ENCODE data around the gene NCOA6. TPM values are rescaled to one million over a fixed set of nuclear protein-coding genes. Genes with fewer than 3 reads are reported as not detected.

NCOA6 gene
- total RNA-seq, 1 experiment from 2014 or later = 35.1 TPM

DNA sequence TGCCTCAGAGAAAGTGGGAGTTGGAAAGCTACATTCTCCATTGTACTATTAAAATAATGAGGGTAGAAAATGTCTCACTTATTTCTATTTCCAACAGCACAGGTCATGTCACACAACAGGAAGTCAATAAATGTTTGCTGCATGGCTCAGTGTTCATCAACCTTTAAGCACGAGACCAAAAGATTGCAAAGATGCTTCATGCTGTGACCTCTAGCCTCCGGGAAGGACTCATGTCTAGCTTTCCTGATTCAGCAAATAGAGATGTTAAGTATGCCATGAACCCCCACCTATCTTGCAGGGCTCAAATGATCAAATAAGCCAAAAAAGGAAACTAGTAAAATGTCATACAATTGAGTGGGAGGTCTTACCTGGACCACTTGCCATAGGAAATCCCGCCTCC is 57.4 kb downstream of the NCOA6 start:
- no peak for DNase-seq
- H3K9me3 ChIP-seq (ENCODE audit: insufficient read depth, low read depth) = no peaks in the 10 kb centered on the region
- H3K27ac ChIP-seq = no peak overlapping the region
- H3K9me2 ChIP-seq (ENCODE audit: insufficient read depth) = no peaks in the 10 kb centered on the region
- peaks cover 23% of the 10 kb centered on the region for H3K36me3 ChIP-seq (ENCODE audit: low read depth)
- intact Hi-C loops (cut with micrococcal nuclease; ENCODE audit: unreplicated experiment) = loop anchor here (10.0 kb wide), 1 partner anchor 463 kb away; the partner anchor contains the start of gene AHCY
- H4K20me1 ChIP-seq (ENCODE audit: insufficient read depth) = peaks cover 7% of the 10 kb centered on the region; the same call in 1 of the 2 replicates
- TF ChIP-seq, protein P1, sequence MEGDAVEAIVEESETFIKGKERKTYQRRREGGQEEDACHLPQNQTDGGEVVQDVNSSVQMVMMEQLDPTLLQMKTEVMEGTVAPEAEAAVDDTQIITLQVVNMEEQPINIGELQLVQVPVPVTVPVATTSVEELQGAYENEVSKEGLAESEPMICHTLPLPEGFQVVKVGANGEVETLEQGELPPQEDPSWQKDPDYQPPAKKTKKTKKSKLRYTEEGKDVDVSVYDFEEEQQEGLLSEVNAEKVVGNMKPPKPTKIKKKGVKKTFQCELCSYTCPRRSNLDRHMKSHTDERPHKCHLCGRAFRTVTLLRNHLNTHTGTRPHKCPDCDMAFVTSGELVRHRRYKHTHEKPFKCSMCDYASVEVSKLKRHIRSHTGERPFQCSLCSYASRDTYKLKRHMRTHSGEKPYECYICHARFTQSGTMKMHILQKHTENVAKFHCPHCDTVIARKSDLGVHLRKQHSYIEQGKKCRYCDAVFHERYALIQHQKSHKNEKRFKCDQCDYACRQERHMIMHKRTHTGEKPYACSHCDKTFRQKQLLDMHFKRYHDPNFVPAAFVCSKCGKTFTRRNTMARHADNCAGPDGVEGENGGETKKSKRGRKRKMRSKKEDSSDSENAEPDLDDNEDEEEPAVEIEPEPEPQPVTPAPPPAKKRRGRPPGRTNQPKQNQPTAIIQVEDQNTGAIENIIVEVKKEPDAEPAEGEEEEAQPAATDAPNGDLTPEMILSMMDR (conservative IDR thresholded peaks at IDR 0.05) = no peak
- no peak for TF ChIP-seq EZH2 (IDR thresholded peaks at IDR 0.05; ENCODE audit: low read depth)
- no peak overlapping the region for H3K4me2 ChIP-seq
- H3K4me3 ChIP-seq = no peak overlapping the region
- no peaks in the 10 kb centered on the region for H3K4me1 ChIP-seq (replicated peaks; ENCODE audit: insufficient read depth)
- ChIA-PET POLR2A (ENCODE audit: unreplicated experiment) (no interaction called here), CTCF (interaction anchor here (0.6 to 1.0 kb wide), 2 partner anchors 189 to 576 kb away, joined by 3 to 4 read pairs; no protein-coding TSS in a partner anchor)
- H3K79me2 ChIP-seq (ENCODE audit: low read depth) = no peaks in the 10 kb centered on the region
- H2AFZ ChIP-seq = no peak overlapping the region
- no peaks in the 10 kb centered on the region for H3K27me3 ChIP-seq (ENCODE audit: insufficient read depth, low read depth)
- no TSS peak for BruUV-seq (replicated peaks)
- H3F3A ChIP-seq (ENCODE audit: insufficient read depth, low read depth) = peaks cover 34% of the 10 kb centered on the region; the same call in 1 of the 2 replicates

DNA sequence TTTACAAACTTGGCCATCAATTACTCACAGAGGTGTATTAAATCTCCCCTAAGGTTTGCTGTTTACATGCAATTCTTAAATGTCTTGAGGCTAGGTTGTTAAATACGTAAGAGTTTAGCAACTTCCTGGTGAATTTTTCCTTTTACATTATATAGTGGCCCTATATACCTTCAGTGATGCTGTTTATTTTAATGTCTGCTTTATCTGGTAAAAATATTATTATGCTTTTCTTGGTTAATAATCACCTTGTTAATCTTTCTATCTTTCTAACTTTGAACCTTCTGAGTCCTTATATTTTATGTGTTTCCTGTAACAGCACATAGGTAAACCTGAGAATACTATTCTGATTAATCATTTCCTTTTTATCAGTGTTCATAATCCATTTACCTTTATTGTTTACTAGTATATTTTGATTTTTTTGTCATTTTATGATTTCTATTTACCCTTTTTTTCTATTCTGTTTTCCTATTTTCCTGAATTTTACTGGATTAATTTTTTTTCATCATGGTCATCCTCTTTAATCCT is 63.4 kb downstream of the NCOA6 start:
- POLR2A ChIA-PET (ENCODE audit: unreplicated experiment) = no interaction called here
- Histone ChIP-seq H3F3A (ENCODE audit: insufficient read depth, low read depth) (peaks cover 13% of the 10 kb centered on the region; the same call in 1 of the 2 replicates), H3K27ac (no peak overlapping the region), H3K4me2 (no peak overlapping the region), H3K9me3 (ENCODE audit: insufficient read depth, low read depth) (no peaks in the 10 kb centered on the region), H3K4me3 (no peak overlapping the region), H3K27me3 (ENCODE audit: insufficient read depth, low read depth) (no peaks in the 10 kb centered on the region), H3K36me3 (ENCODE audit: low read depth) (peaks cover 46% of the 10 kb centered on the region), H4K20me1 (ENCODE audit: insufficient read depth) (no peaks in the 10 kb centered on the region), H2AFZ (no peak overlapping the region), H3K4me1 (replicated peaks; ENCODE audit: insufficient read depth) (no peaks in the 10 kb centered on the region), H3K79me2 (ENCODE audit: low read depth) (no peaks in the 10 kb centered on the region), H3K9me2 (ENCODE audit: insufficient read depth) (no peaks in the 10 kb centered on the region)
- CTCF ChIA-PET = interaction anchor here (0.6 kb wide), 1 partner anchor 32 kb away, joined by 6 read pairs; no protein-coding TSS in a partner anchor
- TF ChIP-seq EZH2 (IDR thresholded peaks at IDR 0.05; ENCODE audit: low read depth) = no peak
- TF ChIP-seq, protein P1 (conservative IDR thresholded peaks at IDR 0.05) = no peak
- intact Hi-C loops (cut with micrococcal nuclease; ENCODE audit: unreplicated experiment) = loop anchor here (10.0 kb wide), 1 partner anchor 457 kb away; the partner anchor contains the start of gene AHCY
- BruUV-seq (replicated peaks) = no TSS peak
- no peak for DNase-seq

DNA sequence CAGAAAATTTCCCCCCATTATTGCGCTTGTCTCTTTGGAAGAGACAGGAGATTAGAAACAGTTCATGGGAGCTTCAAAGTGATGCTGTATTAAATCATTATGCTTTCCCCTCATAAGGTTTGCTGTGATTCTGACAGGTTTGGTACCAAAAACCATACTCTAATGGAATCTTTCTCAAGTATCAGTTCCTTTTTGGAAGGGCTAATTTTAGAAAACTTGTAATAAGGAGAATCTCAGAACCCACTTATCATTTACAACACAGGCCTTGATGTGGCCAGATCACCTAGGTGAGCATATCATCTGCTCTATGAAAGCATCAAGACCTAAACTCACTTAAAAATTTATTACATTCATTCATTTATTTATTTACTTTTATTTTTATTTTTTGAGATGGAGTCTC is 70.1 kb downstream of the NCOA6 start:
- no peak for TF ChIP-seq EZH2 (IDR thresholded peaks at IDR 0.05; ENCODE audit: low read depth)
- TF ChIP-seq, protein P1 (conservative IDR thresholded peaks at IDR 0.05) = no peak
- H3K9me2 ChIP-seq (ENCODE audit: insufficient read depth) = no peaks in the 10 kb centered on the region
- H2AFZ ChIP-seq = no peak overlapping the region
- no peak for DNase-seq
- no peaks in the 10 kb centered on the region for H3K27me3 ChIP-seq (ENCODE audit: insufficient read depth, low read depth)
- no peaks in the 10 kb centered on the region for H3K4me1 ChIP-seq (replicated peaks; ENCODE audit: insufficient read depth)
- H3K27ac ChIP-seq = no peak overlapping the region
- peaks cover 41% of the 10 kb centered on the region for H3K36me3 ChIP-seq (ENCODE audit: low read depth)
- intact Hi-C loops (cut with micrococcal nuclease; ENCODE audit: unreplicated experiment) = no loop called here
- 0 out of 2 replicates have a peak, but pooled peaks cover 3% of the 10 kb centered on the region for H3F3A ChIP-seq (ENCODE audit: insufficient read depth, low read depth)
- H3K4me2 ChIP-seq = no peak overlapping the region
- CTCF ChIA-PET = no interaction called here
- no TSS peak for BruUV-seq (replicated peaks)
- no peak overlapping the region for H3K4me3 ChIP-seq
- POLR2A ChIA-PET (ENCODE audit: unreplicated experiment) = no interaction called here
- no peaks in the 10 kb centered on the region for H3K79me2 ChIP-seq (ENCODE audit: low read depth)
- no peaks in the 10 kb centered on the region; the same call in 1 of the 2 replicates for H4K20me1 ChIP-seq (ENCODE audit: insufficient read depth)
- no peaks in the 10 kb centered on the region for H3K9me3 ChIP-seq (ENCODE audit: insufficient read depth, low read depth)

Data from PC-9 (cell line).